H4 (cell line): Measurements from ENCODE around the gene SGMS1. TPM values are rescaled to one million over a fixed set of nuclear protein-coding genes. Genes with fewer than 3 reads are reported as not detected.

ENCODE experiments used
- DNase-seq: peaks from one replicate; pipeline ENCODE4 v3.0.0-alpha.2; 2015; ENCODE audit warnings: low spot score
- total RNA-seq: library from RNA; depleted of rRNA; stranded (reverse); fragments of >200 nt; shearing (Covaris generic); gene quantifications from 2 replicates; pipeline ENCODE4 v1.2.3, GENCODE V29; 2014

Gene SGMS1
- total RNA-seq, 1 experiment from 2014 or later = 13.0 TPM

DNA sequence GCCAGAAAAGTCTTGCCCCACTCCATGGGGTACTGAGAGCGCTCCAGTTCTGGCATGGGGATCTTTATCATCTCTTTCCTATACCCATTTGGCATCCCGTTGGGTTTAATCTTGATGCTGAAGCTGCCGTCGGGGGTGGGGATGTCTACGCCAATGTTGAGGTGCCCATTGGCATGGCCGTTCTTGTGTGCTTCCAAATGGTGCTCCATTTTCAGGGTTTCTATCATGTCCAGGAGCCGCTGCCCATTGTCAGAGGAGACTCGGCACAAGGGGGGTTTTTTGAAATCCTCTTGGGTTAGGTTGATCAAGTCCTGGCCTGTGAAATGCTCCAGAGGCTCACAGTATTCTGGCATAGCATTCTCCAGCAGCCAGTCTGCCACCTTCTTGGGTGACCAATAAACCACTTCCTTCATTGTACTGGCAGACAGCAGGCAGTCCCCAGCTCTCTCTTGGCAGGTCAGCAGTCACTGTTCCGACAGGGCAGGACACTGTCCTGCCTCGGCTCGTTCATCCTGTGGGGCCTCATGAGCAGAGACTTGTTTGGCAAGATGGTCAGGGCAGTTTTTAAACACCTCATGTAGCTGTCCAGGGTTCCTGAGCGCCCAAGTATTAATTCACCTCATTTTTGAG, 279.9 kb downstream of the SGMS1 start:
- no peak for DNase-seq

- DNase-seq = no peak
These were observed 281.8 kb downstream of the SGMS1 start for GRCh38 chr10:50341987-50342386.

DNA sequence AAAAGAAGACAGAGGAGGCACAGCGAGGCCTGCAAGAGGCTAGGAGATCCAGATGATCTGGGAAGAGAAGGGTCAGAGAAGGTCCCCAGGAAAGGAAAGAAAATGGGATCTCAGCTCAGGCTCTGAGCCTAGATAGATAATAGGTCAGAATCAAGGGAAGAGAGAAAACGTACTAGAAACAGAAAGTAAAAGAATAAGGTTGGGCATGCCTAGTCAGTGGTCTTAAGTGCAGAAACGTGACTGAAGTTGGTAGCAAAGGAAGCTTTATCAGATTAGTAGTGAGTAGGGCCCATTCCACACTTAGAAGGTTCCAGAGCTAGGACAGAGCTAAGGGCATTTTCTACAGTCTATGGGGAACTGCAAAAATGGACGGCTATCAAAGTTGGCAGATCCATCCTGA, 287.6 kb downstream of the SGMS1 start:
- no peak for DNase-seq

- DNase-seq = no peak
These were observed 288.4 kb downstream of the SGMS1 start for GRCh38 chr10:50335397-50335796.

DNA sequence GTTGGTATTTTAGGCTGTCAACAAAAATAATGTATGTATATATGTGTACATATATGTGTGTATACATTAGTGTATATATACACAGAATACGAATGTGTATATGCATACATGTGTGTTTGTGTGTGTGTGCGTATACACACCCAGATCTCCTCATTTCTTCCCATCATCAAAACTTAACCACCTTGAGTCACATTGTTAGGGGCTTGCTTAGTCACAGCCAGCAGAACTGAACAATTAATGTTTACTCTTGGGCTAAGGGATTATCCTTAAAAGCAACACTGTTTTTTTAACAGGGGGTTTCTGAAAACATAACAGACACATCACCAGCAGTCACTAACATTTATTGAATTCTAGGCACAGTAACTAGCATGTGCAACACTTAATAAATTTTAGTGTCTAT, 289.5 kb downstream of the SGMS1 start:
- no peak for DNase-seq

GRCh38 chr10:50333872-50334271, 289.9 kb downstream of the SGMS1 start:
- DNase-seq = no peak

DNA sequence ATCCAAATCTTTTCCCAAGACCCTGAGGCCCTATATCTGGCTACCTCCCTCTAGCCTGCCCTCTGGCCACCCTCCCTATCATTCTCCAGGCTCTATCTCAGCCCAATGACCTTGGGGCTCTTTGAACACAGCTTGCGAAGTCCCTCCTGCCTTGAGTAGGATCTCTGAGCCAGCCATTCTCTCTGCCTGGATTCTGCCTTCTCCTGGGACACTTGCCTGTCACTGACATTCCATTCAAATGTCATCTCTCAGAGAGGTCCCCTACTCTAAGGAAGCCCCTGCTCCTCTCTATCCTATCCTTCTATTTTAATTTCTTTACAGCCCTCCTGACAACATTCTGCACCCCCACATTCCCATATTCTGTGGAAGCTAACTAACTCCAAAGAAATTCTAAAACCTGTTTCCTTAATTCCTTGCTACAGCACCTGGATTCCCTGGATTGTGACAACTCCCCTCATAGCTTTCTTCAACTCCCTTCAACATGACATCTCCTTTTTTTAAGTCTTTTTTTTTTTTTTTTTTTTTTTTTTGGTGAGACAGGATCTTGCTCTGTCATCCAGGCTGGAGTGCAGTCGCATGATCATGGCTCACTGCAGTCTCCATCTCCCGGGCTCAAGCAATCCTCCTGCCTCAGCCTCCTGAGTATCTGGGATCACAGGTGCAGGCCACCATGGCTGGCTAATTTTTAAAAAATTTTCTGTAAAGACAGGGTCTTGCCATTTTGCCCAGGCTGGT, 291.5 kb downstream of the SGMS1 start:
- DNase-seq = no peak

GRCh38 chr10:50331486-50331885, 292.3 kb downstream of the SGMS1 start:
- no peak for DNase-seq

DNA sequence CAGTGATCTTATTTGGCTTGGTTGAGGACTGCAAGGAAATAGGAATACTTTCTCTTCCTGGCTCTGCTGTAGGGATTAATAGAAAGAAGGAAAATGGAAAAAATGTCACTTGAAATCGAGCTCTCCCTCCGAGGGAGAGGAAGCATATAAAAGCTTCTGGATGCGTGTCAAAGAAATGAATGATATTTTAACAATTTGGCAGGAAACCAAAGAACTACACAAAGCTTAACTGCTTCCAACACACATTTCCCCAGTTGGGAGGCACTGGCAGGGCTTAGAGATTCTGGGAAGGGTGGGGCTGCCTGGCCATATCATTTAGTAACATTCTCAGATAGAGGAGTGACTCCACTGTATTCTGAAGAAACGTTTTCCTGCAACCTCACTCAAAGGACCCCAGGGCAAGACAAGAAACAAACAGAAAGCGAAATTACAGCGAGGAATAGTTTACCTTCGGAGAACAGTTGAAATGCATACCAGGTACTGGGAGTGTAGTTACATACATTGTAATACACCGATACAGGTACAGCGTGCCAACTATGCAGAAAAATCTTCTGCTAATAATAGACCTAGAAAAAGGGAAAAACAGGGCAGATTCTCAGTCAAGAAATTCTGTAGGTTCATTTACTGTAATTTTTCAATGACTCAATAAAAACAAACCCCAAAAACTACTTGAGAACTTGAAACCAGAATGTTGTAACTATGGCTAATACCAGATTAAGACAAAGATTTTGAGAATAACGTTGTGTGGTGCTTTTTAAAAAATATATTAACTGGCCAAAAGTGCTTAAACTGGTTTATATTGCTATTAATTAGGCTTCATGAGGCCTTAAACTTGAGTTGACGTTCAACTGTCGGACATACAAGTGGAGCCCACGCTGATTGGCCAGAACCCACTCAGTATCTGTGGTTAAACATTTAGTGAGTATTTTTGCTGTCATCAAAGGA, 296.7 kb downstream of the SGMS1 start:
- peak; percentile 45 for DNase-seq

GRCh38 chr10:50326172-50326555, 297.6 kb downstream of the SGMS1 start:
- no peak for DNase-seq

DNA sequence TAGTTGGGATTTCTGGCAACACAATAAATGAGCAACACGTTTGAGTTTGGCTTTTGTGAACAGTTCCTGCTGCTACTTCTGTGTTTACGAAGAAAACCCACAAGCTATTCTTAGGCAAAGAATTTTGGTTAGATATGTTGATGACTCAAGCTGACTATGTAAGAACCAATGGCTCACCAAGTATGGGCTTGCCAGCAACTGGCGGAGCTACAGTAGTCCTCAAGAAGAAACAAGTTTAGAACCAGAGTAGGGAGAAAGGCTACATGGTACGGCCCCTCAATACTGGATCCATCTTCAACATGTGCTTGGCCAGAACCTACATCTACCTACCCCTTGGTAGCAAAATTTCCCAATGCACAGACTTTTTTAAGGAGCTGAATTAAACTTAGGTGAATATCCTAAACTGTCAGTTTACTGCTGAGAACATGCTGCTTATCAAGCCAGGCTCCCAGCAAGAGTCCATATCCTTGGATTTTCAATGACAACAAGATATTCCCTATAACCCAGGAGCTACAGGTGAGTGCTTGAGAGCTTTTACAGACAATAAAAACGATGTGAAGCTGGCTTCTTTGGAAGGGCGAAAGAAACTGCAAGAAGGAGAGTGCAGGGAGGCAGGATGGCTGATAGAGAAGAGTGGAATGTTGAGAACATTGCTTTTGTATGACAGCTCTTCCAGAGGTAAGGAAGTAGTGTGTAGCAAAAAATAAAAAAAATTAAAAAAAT, 298.1 kb downstream of the SGMS1 start:
- DNase-seq = peak; percentile 96

DNA sequence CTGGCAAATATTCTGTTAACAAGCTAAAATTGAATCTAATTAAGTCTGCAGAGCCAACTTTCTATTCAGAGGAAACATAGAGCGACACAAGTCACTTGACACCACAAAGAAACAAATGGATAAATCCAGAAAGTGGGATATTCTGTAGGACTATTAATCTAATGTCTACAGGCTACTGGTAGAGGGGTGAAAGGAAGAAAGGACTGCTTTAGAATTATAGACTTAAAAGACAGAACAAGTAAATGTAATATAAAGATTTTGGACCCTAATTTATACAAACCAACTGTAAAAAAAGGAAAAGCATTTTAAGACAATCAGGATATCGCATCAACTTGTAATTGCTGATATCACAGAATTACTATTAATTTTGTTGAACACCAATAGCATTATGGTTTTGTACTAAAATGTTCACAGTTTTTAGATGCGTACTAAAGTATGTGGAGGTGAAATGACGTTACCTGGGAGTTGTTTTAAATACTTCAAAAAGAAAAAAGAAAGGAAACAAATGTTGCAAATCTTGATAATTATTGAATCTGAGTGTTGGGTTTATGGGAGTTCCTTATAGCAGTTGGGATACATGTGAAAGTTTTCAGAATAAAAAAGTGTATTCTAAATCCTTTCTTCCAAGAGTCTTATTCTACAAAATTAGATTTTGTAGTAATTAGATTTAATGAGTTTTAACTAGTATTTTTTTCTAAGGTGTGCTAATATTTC, 298.9 kb downstream of the SGMS1 start:
- no peak for DNase-seq

DNA sequence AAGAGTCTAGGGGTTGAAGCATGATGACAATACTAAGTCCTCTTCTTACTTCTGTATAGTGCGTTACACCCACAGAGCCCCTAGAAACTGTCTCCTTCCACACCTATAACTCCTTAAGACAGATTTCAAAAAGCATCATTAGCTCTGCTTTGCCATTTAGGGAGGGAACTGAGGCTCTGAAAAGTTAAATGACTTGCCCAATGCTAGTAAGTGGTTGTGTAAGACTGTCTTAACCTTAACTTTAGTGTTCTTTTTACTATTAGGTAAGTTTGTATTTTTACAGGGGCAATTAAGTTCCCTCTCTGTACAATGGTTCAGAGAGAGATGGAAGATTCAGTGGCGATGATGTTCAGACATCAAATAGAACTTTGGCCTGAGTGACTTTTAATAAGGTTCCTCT, 299.7 kb downstream of the SGMS1 start:
- DNase-seq = no peak

DNA sequence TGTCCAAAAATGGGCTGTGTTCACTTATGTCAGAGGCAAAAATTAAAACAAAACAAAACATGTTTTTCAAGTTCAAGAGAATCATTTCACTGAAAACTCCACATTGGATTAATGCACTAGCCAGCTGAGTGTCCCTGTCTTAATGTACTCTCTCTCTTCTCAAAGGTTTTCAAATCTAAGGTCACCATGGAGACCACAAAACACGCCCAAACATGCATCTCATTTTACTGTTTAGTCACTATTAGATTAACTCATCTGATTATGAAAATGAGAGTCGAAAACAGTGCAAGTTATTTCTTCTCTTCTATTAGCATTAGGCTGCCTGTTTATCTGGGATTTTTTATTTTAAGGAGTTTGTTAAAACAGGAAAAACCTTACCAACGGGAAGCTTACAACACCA, 301.7 kb downstream of the SGMS1 start:
- no peak for DNase-seq

- DNase-seq = no peak
These were observed 305.6 kb downstream of the SGMS1 start for GRCh38 chr10:50318129-50318528.

GRCh38 chr10:50316695-50317648, 306.8 kb downstream of the SGMS1 start:
- no peak for DNase-seq

- no peak for DNase-seq
These were observed 307.6 kb downstream of the SGMS1 start for GRCh38 chr10:50316174-50316573.

DNA sequence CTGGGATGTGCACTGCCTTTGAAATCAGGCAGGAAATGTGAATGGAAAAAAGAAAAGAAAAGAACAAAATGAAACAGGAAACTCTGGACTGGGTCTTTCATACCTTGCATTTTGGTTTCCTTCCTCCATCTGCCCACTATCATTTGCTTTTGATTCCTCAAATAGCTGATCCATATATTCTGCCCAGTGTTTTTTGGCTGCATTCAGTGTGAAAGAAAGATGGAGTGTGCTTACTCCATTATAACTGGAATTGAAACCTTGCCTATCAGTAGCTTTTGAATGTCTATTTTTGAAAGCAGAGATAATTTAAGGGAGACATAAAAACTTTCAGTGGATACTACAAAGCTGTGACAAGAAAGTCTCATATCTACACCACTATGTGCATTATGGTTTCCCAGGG, 308.3 kb downstream of the SGMS1 start:
- no peak for DNase-seq

- DNase-seq = no peak
These were observed 309.3 kb downstream of the SGMS1 start for GRCh38 chr10:50314169-50315071.
